Ovary (tissue), 9 donors: Measurements from ENCODE around the gene IRF9. TPM values are rescaled to one million over a fixed set of nuclear protein-coding genes. Genes with fewer than 3 reads are reported as not detected.
A peak's percentile ranks its signal among the peaks of the same experiment; 100 is the strongest.

Experiments
- DNase-seq, 5 donors: peaks; one replicate each; pipeline ENCODE4 v3.0.0-alpha.2; 2019 to 2020
- H3K27ac ChIP-seq, 2 donors: fragments of 200-600 bp; one replicate each; pipeline versions ENCODE4 v1.5.1 to v1.8.0; 2019 to 2022
- H3K27me3 ChIP-seq: fragments of 200-600 bp; one replicate; pipeline ENCODE4 v1.8.0; 2022
- H3K36me3 ChIP-seq: fragments of 200-600 bp; sonication (generic); one replicate; pipeline ENCODE4 v1.5.1; 2019
- H3K4me1 ChIP-seq: one replicate; pipeline ENCODE4 v1.8.1; 2013; ENCODE audit warnings: mild to moderate bottlenecking, moderate library complexity; ENCODE audit not compliant: insufficient read depth
- H3K4me3 ChIP-seq: fragments of 200-600 bp; sonication (generic); one replicate; pipeline ENCODE4 v1.5.1; 2017
- H3K9me3 ChIP-seq, 2 donors: fragments of 200-600 bp in 1 of 2; sonication (generic) in 1 of 2; one replicate each; pipeline versions ENCODE4 v1.5.1 to v1.8.1; 2013 to 2019; ENCODE audit warnings: mild to moderate bottlenecking in 1 of 2, moderate library complexity in 1 of 2
- CTCF ChIP-seq, 3 donors: fragments of 450-650 bp in 2 of 3; fragments of 200-600 bp in 1 of 3; IDR thresholded peaks; one replicate each; pipeline versions ENCODE4 v1.5.1 to v1.8.0; 2016 to 2022; ENCODE audit warnings: antibody characterized with exemption in 3 of 3, mild to moderate bottlenecking in 1 of 3
- EP300 ChIP-seq: sonication (generic); formaldehyde crosslinking; IDR thresholded peaks from one replicate; pipeline ENCODE4 v1.6.1; 2017; ENCODE audit warnings: antibody characterized with exemption
- POLR2A ChIP-seq: fragments of 450-650 bp; IDR thresholded peaks from one replicate; pipeline ENCODE4 v1.6.1; 2017; ENCODE audit warnings: antibody characterized with exemption, mild to moderate bottlenecking, moderate library complexity
- WGBS, 3 donors: extraction: QIAGEN DNeasy Blood & Tissue Kit in 1 of 3; methylation state at CpG; one replicate each; pipeline versions ENCODE4 v1.1.5 to v1.1.7; 2013 to 2017; 5-methylcytosine and 5-hydroxymethylcytosine counted together
- intact Hi-C, 4 donors: fragments of 100-400 bp; cut with DNase I; formaldehyde crosslinking; loops; one replicate each; pipeline versions ENCODE4 v1.11.0 to v1.15.1; 2022 to 2023
- polyA plus RNA-seq, 2 donors: library from polyadenylated mRNA; stranded (reverse); fragments of 200-250 nt in 1 of 2; fragments of 350-450 nt in 1 of 2; fragmentation: Illumina TruSeq in 1 of 2; extraction: RNeasy Lipid Tissue Mini Kit (QIAGEN cat#74804) in 1 of 2; gene quantifications; one replicate each; pipeline ENCODE4 v1.2.3, GENCODE V29; 2013 to 2014
- total RNA-seq, 7 donors: library from RNA; depleted of rRNA in 2 of 7; stranded (reverse); fragments of >200 nt in 2 of 7; fragmentation: NEBNext Ultra II Directional in 3 of 7; extraction: Animal tissue kit (Norgen Biotek cat#: 25700) in 3 of 7; gene quantifications; one replicate each; pipeline versions ENCODE4 v1.1.0 to v1.2.4, GENCODE V29; 2016 to 2023
- donor health status: DM: no; HTN: no; CAD: no; lungs with moderate emphysema.
- donor health status: DM: no; HTN: no; CAD: no.
- donor health status: Bipolar disorder and iron deficiency.
- donor health status: DM: yes; HTN: yes; CAD: no.
- donor health status: DM: no; HTN: no; CAD: no.
- donor health status: DM: yes; HTN: yes; CAD: no.

Gene IRF9
- total and polyA plus RNA-seq, 9 donors = 31.6 to 212 (median 80.4) TPM

- Histone ChIP-seq H3K4me1 (no peaks in the 10 kb centered on the region), H3K36me3 (no peaks in the 10 kb centered on the region), H3K27ac (no peak overlapping the region), H3K27me3 (no peaks in the 10 kb centered on the region), H3K4me3 (no peak overlapping the region), H3K9me3 (no peaks in the 10 kb centered on the region)
- intact Hi-C loops = no loop called here
- no peak for TF ChIP-seq CTCF (IDR thresholded peaks at IDR 0.05)
- no peak for TF ChIP-seq EP300
- DNase-seq = no peak
Measured at GRCh38 chr14:24126939-24127338, 34.1 kb upstream of the IRF9 start.

GRCh38 chr14:24127673-24128072 is 33.4 kb upstream of the IRF9 start:
- intact Hi-C loops = no loop called here
- no peak for DNase-seq
- H3K4me3 ChIP-seq = no peak overlapping the region
- TF ChIP-seq CTCF (IDR thresholded peaks at IDR 0.05) = no peak
- TF ChIP-seq POLR2A = no peak
- no peak for TF ChIP-seq EP300
- no peaks in the 10 kb centered on the region for H3K27me3 ChIP-seq
- H3K27ac ChIP-seq = no peak overlapping the region
- H3K4me1 ChIP-seq = no peaks in the 10 kb centered on the region
- H3K36me3 ChIP-seq = no peaks in the 10 kb centered on the region
- 73 to 84% (median 77%) methylated on average over 2 of the region's 2 CpGs for WGBS, 3 donors
- no peaks in the 10 kb centered on the region for H3K9me3 ChIP-seq

GRCh38 chr14:24129410-24129998 is 31.6 kb upstream of the IRF9 start:
- WGBS, 3 donors = 91 to 94% (median 93%) methylated on average over 8 of the region's 8 CpGs
- intact Hi-C loops = no loop called here
- Histone ChIP-seq H3K36me3 (no peaks in the 10 kb centered on the region), H3K27ac (no peak overlapping the region), H3K9me3 (no peaks in the 10 kb centered on the region), H3K4me1 (no peaks in the 10 kb centered on the region), H3K4me3 (no peak overlapping the region), H3K27me3 (no peaks in the 10 kb centered on the region)
- TF ChIP-seq EP300 (no peak), POLR2A (no peak), CTCF (IDR thresholded peaks at IDR 0.05) (no peak)
- peak in 1 of 5 donors; percentile 19 for DNase-seq

- intact Hi-C loops = no loop called here
- WGBS, 3 donors = 92 to 95% (median 93%) methylated on average over 5 of the region's 5 CpGs
- TF ChIP-seq CTCF (IDR thresholded peaks at IDR 0.05) (no peak), EP300 (no peak), POLR2A (no peak)
Measured at GRCh38 chr14:24130380-24130716, 30.7 kb upstream of the IRF9 start, which contains the start of gene FITM1. Gene FITM1 (plus strand): TSS chr14:24130659. CDS start chr14:24131564, 905 bp downstream.

More at GRCh38 chr14:24130380-24130716, 30.7 kb upstream of the IRF9 start, which contains the start of gene FITM1:
- DNase-seq = peak in 1 of 5 donors; percentile 15
- Histone ChIP-seq H3K4me1 (no peaks in the 10 kb centered on the region), H3K9me3 (no peaks in the 10 kb centered on the region), H3K4me3 (no peak within 1 kb of the TSS), H3K36me3 (no peaks in the 10 kb centered on the region), H3K27ac (no peak within 1 kb of the TSS), H3K27me3 (no peaks in the 10 kb centered on the region)
